Measurements from ENCODE around the gene B3GNT9. TPM values are rescaled to one million over a fixed set of nuclear protein-coding genes. Genes with fewer than 3 reads are reported as not detected.
A peak's percentile ranks its signal among the peaks of the same experiment; 100 is the strongest.

Gene B3GNT9
- total RNA-seq, 4 donors from 2014 or later, result 17.4 to 26.1 (median 19.2) TPM

DNA sequence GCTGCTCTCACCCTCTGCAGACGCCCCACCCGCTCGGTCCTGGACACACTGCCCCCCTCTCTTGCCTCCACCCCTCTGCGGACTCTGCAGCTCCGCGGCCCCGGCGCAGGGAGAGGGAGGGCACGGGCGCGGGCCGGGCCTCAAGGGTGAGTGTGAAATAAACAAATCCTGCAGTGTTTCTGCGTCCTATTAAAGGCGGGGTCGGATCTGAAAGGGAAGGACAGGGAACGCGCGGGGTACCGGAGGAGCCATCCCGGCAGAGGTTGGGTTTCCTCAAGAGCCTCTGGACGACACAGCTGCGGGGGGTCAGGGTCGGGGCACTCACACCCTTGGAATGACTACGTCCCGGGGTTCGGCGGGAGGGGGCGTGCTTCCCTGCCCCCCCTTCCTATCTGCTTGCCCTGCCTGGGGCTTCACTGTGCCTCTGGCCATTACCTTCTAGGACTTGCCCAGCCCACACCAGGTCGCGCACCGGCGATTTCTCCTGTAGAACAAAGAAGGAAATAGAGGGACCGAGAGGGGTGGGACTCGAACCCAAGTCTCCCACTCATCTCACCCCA, 13.3 kb upstream of the B3GNT9 start:
- Histone ChIP-seq H3K27me3 (peaks cover 0 to 36% (median 2%) of the 10 kb centered on the region in 4 donors), H3K27ac (replicated peaks in 1 of 4) (peak overlapping the region; percentile 80 to 97 (median 90)), H3K4me3 (peak overlapping the region; percentile 53 to 57 (median 54)), H3K36me3 (peaks cover 0 to 11% (median 4%) of the 10 kb centered on the region in 4 donors), H3K4me1 (peaks cover 64 to 98% (median 85%) of the 10 kb centered on the region in 4 donors), H3K9me3 (no peaks in the 10 kb centered on the region)
- TF ChIP-seq EP300 (IDR thresholded peaks at IDR 0.05), result no peak
- no peak for TF ChIP-seq POLR2AphosphoS5 (IDR thresholded peaks at IDR 0.05)
- TF ChIP-seq POLR2A (IDR thresholded peaks at IDR 0.05; ENCODE audit: low read depth), result no peak
- TF ChIP-seq, protein P1, sequence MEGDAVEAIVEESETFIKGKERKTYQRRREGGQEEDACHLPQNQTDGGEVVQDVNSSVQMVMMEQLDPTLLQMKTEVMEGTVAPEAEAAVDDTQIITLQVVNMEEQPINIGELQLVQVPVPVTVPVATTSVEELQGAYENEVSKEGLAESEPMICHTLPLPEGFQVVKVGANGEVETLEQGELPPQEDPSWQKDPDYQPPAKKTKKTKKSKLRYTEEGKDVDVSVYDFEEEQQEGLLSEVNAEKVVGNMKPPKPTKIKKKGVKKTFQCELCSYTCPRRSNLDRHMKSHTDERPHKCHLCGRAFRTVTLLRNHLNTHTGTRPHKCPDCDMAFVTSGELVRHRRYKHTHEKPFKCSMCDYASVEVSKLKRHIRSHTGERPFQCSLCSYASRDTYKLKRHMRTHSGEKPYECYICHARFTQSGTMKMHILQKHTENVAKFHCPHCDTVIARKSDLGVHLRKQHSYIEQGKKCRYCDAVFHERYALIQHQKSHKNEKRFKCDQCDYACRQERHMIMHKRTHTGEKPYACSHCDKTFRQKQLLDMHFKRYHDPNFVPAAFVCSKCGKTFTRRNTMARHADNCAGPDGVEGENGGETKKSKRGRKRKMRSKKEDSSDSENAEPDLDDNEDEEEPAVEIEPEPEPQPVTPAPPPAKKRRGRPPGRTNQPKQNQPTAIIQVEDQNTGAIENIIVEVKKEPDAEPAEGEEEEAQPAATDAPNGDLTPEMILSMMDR (IDR thresholded peaks at IDR 0.05), result no peak
- 17% methylated on average over 14 of the region's 34 CpGs for whole genome bisulfite sequencing
- no peak for DNase-seq (ENCODE audit: extremely low spot score)
- intact Hi-C loops (cut with DNase I), result no loop called here

DNA sequence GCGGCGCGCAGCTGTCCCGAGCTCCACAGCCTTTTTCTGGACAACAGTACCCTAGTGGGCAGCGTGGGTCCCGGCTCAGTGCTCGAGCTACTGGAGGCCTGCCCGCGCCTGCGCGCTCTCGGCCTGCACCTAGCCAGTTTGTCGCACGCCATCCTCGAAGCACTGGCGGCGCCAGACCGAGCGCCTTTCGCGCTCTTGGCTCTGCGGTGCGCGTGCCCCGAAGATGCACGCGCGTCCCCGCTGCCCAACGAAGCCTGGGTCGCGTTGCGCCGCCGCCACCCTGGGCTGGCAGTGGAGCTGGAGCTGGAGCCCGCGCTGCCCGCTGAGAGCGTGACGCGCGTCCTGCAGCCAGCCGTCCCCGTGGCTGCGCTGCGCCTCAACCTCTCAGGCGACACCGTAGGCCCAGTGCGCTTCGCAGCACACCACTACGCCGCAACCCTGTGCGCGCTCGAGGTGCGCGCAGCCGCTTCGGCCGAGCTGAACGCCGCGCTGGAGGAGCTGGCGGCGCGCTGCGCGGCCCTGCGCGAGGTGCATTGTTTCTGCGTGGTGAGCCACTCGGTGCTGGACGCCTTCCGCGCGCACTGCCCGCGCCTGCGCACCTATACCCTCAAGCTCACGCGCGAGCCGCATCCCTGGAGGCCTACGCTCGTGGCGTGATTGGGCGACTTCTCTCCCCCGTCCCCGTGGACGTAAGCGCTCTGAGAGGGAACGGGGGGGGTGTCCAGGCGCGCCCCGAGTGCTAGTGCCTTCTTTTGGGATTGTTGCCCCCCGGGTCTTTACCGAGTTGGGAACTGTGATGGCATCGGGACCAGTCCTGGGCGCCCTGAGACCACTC, 12.6 kb upstream of the B3GNT9 start:
- TF ChIP-seq EP300 (IDR thresholded peaks at IDR 0.05), result no peak
- TF ChIP-seq, protein P1 (IDR thresholded peaks at IDR 0.05), result peak in 1 of 3 experiments; percentile 5
- no peak for TF ChIP-seq POLR2A (IDR thresholded peaks at IDR 0.05; ENCODE audit: low read depth)
- TF ChIP-seq POLR2AphosphoS5 (IDR thresholded peaks at IDR 0.05), result peak; percentile 51 to 82
- Histone ChIP-seq H3K36me3 (peaks cover 0 to 11% (median 4%) of the 10 kb centered on the region in 4 donors), H3K27ac (replicated peaks in 1 of 4) (peak overlapping the region; percentile 80 to 97 (median 90)), H3K4me3 (peak overlapping the region; percentile 53 to 57 (median 54)), H3K9me3 (no peaks in the 10 kb centered on the region), H3K4me1 (peaks cover 65 to 98% (median 84%) of the 10 kb centered on the region in 4 donors), H3K27me3 (peaks cover 0 to 36% (median 2%) of the 10 kb centered on the region in 4 donors)
- intact Hi-C loops (cut with DNase I), result no loop called here
- WGBS, result 3% methylated on average over 23 of the region's 99 CpGs
- no peak for DNase-seq (ENCODE audit: extremely low spot score)

DNA sequence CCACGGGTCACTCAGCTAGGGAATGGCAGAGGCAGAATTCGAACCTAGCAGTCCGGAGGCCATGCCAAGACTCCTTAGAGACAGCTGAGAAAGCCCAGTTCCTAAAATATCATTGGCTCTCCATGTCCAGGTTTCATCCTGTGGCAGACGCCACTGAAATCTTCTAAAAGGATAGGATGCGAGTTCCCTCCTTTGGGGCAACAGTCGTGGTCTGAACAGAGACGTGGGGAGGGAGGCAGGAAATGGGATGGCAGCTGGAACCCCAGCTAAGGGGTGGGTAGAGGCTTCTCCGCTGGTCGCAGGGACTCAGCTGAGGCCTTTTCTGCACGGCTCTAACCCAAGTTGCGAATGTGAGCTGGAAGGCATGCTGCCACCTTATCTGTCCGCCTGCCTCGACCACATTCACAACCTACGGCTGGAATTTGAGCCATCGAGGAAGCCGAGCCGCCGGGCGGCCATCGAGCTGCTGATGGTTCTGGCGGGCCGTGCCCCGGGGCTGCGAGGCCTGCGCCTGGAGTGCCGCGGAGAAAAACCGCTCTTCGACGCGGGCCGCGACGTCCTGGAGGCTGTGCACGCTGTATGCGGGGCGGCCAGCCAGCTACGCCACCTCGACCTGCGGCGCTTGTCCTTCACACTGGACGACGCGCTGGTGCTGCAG, 11.8 kb upstream of the B3GNT9 start:
- peaks cover 0 to 9% (median 3%) of the 10 kb centered on the region in 4 donors for H3K36me3 ChIP-seq
- H3K4me1 ChIP-seq, result peaks cover 65 to 90% (median 80%) of the 10 kb centered on the region in 4 donors
- H3K27me3 ChIP-seq, result peaks cover 0 to 36% (median 2%) of the 10 kb centered on the region in 4 donors
- TF ChIP-seq POLR2A (IDR thresholded peaks at IDR 0.05; ENCODE audit: low read depth), result no peak
- no peak for TF ChIP-seq EP300 (IDR thresholded peaks at IDR 0.05)
- no peak for TF ChIP-seq POLR2AphosphoS5 (IDR thresholded peaks at IDR 0.05)
- TF ChIP-seq, protein P1 (IDR thresholded peaks at IDR 0.05), result no peak
- H3K27ac ChIP-seq (replicated peaks in 1 of 4), result peak overlapping the region; percentile 80 to 97 (median 90)
- 32% methylated on average over 8 of the region's 44 CpGs for WGBS
- intact Hi-C loops (cut with DNase I), result no loop called here
- no peak for DNase-seq (ENCODE audit: extremely low spot score)
- no peaks in the 10 kb centered on the region for H3K9me3 ChIP-seq
- H3K4me3 ChIP-seq, result peak overlapping the region; percentile 53 to 57 (median 54)

DNA sequence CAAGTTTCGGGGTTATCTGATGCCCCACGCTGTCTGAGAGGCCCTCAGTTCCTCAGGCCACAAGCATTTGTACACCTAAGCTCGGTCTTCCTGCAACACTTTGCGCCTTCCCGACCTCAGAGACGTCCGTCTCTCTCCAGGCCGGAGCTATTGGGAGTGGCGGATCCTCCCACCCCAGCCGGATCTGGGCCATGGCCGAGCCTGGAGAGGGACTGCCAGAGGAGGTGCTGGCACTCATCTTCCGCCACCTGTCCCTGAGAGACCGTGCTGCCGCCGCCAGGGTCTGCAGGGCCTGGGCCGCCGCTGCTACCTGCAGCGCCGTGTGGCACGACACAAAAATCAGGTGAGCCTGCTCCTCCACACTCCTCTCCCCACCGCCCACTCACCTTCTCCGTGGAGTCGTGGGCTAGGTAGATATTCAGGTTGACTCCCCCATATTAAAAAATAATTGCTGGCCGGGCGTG, 10.8 kb upstream of the B3GNT9 start:
- Histone ChIP-seq H3K27ac (replicated peaks in 1 of 4) (peak overlapping the region; percentile 80 to 91 (median 85)), H3K27me3 (peaks cover 0 to 36% (median 2%) of the 10 kb centered on the region in 4 donors), H3K4me3 (peak overlapping the region; percentile 79 to 95 (median 94)), H3K9me3 (no peaks in the 10 kb centered on the region), H3K4me1 (peaks cover 65 to 82% (median 74%) of the 10 kb centered on the region in 4 donors), H3K36me3 (peaks cover 0 to 2% (median under 1%) of the 10 kb centered on the region in 4 donors)
- intact Hi-C loops (cut with DNase I), result no loop called here
- WGBS, result 44% methylated on average over 21 of the region's 25 CpGs
- DNase-seq (ENCODE audit: extremely low spot score), result no peak
- TF ChIP-seq POLR2AphosphoS5 (IDR thresholded peaks at IDR 0.05) (no peak), POLR2A (IDR thresholded peaks at IDR 0.05; ENCODE audit: low read depth) (no peak), EP300 (IDR thresholded peaks at IDR 0.05) (no peak)
- TF ChIP-seq, protein P1 (IDR thresholded peaks at IDR 0.05), result no peak
